ENCODE data around the gene DGKZ.
"Not testable (repeated sequence)": the region's sequence is repeated elsewhere in the genome, so short reads cannot be mapped to it uniquely, and the experiment has no call there.

The DGKZ gene

DNA sequence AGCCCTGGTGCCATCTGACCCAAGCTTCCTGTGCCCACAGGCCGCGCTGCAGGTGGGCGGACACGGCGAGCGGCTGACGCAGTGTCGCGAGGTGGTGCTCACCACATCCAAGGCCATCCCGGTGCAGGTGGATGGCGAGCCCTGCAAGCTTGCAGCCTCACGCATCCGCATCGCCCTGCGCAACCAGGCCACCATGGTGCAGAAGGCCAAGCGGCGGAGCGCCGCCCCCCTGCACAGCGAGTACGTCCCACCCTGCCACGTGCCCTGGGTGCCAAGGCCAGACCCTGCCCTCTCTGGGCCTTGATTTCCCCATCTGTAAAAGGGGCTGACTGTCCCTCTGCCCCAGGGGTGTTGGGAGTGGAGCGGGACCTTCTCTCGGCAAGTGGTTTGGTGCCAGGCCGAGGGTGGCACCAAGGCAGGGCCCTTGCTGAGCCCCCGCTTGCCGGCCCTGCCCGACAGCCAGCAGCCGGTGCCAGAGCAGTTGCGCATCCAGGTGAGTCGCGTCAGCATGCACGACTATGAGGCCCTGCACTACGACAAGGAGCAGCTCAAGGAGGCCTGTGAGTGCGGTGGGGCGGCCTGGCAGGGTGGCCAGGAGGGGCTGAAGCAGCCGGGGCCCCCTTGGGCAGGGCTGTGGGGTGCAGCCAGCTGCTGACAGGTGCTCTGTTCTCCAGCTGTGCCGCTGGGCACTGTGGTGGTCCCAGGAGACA lies 28.3 kb downstream of the DGKZ start:
- DNase-seq (ENCODE audit: low read depth): no peak
- no peak overlapping the region for H3K4me3 ChIP-seq (ENCODE audit: low read depth, low read length)
- in situ Hi-C loops (cut with HindIII; ENCODE audit: low sequenced_read_pairs): loop anchor here (5.0 kb wide), 1 partner anchor 97 kb away; no protein-coding TSS in a partner anchor
- no peak for TF ChIP-seq CTCF (IDR thresholded peaks at IDR 0.05; ENCODE audit: low read depth, low read length, missing control alignments)

DNA sequence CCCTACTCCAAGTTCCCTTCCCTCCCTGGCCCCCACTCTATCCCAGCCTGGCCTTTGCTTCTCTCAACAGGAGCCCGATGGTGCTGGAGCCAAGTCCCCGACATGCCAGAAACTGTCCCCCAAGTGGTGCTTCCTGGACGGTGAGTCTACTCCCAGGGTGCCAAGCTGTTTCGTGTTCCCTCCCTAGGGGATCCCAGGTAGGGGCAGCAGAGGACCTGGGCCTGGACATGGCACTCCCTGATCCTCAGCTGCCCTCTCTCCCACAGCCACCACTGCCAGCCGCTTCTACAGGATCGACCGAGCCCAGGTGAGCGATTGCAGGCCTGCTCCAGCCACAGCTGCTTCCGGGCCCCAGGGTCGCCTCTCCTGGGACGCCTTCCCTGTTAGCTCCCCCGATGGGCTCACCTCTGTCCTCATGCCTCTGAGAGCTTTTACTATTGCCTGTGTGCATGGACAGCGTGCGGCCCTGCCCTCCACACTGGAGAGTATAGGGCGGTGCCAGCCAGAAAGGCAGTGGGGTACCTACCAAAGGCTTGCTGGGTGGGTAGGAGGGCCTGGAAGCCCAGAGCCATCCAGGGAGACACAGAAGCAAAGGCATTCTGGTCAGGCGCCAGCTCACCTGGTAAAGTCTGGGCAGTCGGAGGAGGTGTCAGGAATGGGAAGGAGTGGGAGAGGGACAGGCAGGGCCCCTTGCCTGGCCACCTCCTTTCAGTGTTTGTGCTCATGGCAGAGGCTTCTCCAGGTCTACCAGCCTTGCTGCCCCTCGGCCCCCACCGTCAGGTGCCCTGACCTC lies 29.2 kb downstream of the DGKZ start:
- in situ Hi-C loops (cut with HindIII; ENCODE audit: low sequenced_read_pairs): loop anchor here (5.0 kb wide), 1 partner anchor 96 kb away; no protein-coding TSS in a partner anchor
- H3K4me3 ChIP-seq (ENCODE audit: low read depth, low read length): no peak overlapping the region
- DNase-seq (ENCODE audit: low read depth): no peak
- TF ChIP-seq CTCF (IDR thresholded peaks at IDR 0.05; ENCODE audit: low read depth, low read length, missing control alignments): no peak

DNA sequence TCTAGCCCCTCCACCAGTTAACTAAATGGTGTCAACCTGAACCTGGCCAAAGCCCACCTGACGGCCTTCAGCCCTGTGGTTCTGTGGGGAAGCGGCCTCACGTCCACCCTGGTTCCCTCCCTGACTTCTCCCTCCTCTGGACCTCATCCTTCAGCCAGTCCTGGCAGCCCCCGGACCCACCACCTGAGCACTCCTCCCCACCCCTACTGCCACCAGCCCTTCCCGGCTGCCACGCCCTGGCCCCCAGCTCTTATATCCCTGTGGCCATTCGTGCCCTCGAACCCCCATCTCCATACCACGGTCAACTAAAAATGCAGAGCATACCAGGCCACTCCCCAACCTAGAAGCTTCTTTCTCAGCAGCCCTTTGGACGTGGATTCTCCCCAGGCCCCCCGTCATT lies 30.0 kb downstream of the DGKZ start:
- in situ Hi-C loops (cut with HindIII; ENCODE audit: low sequenced_read_pairs): loop anchor here (5.0 kb wide), 1 partner anchor 95 kb away; no protein-coding TSS in a partner anchor
- no peak for TF ChIP-seq CTCF (IDR thresholded peaks at IDR 0.05; ENCODE audit: low read depth, low read length, missing control alignments)
- H3K4me3 ChIP-seq (ENCODE audit: low read depth, low read length): no peak overlapping the region
- no peak for DNase-seq (ENCODE audit: low read depth)

DNA sequence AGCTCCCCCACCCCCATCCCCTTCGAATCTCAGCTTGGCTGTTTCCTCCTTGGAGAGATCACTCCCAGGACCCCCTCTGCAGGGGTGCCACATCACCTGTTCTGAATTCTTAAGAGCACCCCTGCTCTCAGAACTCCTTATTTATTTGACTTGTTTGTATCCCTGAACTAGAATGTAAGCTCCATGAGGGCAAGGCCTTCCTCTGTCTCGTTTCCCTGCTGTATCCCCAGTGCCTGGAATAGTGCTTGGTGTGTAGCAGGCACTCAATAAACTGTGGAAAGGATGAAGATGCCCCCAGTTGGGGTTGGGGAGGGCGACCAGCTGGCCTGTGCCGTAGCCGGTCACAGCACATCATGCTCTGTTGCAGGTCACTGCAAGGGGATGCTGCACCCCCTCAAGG lies 30.6 kb downstream of the DGKZ start:
- in situ Hi-C loops (cut with HindIII; ENCODE audit: low sequenced_read_pairs): loop anchor here (5.0 kb wide), 1 partner anchor 94 kb away; no protein-coding TSS in a partner anchor
- no peak for DNase-seq (ENCODE audit: low read depth)
- H3K4me3 ChIP-seq (ENCODE audit: low read depth, low read length): no peak overlapping the region
- TF ChIP-seq CTCF (IDR thresholded peaks at IDR 0.05; ENCODE audit: low read depth, low read length, missing control alignments): no peak

- no peak for TF ChIP-seq CTCF (IDR thresholded peaks at IDR 0.05; ENCODE audit: low read depth, low read length, missing control alignments)
- DNase-seq (ENCODE audit: low read depth): no peak
- in situ Hi-C loops (cut with HindIII; ENCODE audit: low sequenced_read_pairs): loop anchor here (5.0 kb wide), 1 partner anchor 94 kb away; no protein-coding TSS in a partner anchor
- no peak overlapping the region for H3K4me3 ChIP-seq (ENCODE audit: low read depth, low read length)
These were observed 31.0 kb downstream of the DGKZ start for GRCh38 chr11:46378296-46378695.

- in situ Hi-C loops (cut with HindIII; ENCODE audit: low sequenced_read_pairs): loop anchor here (5.0 kb wide), 1 partner anchor 93 kb away; no protein-coding TSS in a partner anchor
- H3K4me3 ChIP-seq (ENCODE audit: low read depth, low read length): no peak overlapping the region
- no peak for TF ChIP-seq CTCF (IDR thresholded peaks at IDR 0.05; ENCODE audit: low read depth, low read length, missing control alignments)
- DNase-seq (ENCODE audit: low read depth): no peak
These were observed 31.7 kb downstream of the DGKZ start for GRCh38 chr11:46378811-46379481.

DNA sequence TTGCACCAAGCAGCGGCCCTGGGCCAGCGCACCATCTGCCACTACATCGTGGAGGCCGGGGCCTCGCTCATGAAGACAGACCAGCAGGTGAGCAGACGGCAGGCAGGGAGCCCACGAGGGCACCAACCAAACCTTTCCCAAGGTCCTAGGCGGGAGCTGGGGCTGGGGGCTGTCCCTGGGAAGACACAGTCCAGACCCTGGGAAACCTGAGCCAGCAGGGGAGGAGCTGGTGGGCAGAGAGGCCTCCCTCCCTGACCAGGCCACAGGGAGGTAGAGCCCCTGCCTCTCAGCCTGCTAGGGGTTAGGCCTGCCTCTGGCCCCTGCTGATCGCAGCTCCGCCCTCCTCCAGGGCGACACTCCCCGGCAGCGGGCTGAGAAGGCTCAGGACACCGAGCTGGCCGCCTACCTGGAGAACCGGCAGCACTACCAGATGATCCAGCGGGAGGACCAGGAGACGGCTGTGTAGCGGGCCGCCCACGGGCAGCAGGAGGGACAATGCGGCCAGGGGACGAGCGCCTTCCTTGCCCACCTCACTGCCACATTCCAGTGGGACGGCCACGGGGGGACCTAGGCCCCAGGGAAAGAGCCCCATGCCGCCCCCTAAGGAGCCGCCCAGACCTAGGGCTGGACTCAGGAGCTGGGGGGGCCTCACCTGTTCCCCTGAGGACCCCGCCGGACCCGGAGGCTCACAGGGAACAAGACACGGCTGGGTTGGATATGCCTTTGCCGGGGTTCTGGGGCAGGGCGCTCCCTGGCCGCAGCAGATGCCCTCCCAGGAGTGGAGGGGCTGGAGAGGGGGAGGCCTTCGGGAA lies 32.4 kb downstream of the DGKZ start:
- in situ Hi-C loops (cut with HindIII; ENCODE audit: low sequenced_read_pairs): loop anchor here (5.0 kb wide), 1 partner anchor 93 kb away; no protein-coding TSS in a partner anchor
- not testable (repeated sequence) for DNase-seq (ENCODE audit: low read depth); H3K4me3 ChIP-seq (ENCODE audit: low read depth, low read length)
